Uterus (tissue), 4 donors: Measurements from ENCODE around the gene C4A. TPM values are rescaled to one million over a fixed set of nuclear protein-coding genes. Genes with fewer than 3 reads are reported as not detected.
A peak's percentile ranks its signal among the peaks of the same experiment; 100 is the strongest.
"Not testable (repeated sequence)": the region's sequence is repeated elsewhere in the genome, so short reads cannot be mapped to it uniquely, and the experiment has no call there.

Experiments
- DNase-seq, 2 donors: peaks; one replicate each; pipeline ENCODE4 v3.0.0-alpha.2; 2019 to 2020
- H3K27ac ChIP-seq, 2 donors: fragments of 200-600 bp; sonication (generic); 1 replicate in 1 of 2; 2 replicates in 1 of 2; pipeline ENCODE4 v1.5.1; 2016 to 2018
- H3K27me3 ChIP-seq, 2 donors: fragments of 200-600 bp; sonication (generic); one replicate each; pipeline ENCODE4 v1.5.1; 2018 to 2019; ENCODE audit warnings: control low read depth in 1 of 2
- H3K36me3 ChIP-seq, 2 donors: fragments of 200-600 bp; sonication (generic); one replicate each; pipeline ENCODE4 v1.5.1; 2019; ENCODE audit warnings: control low read depth in 1 of 2
- H3K4me1 ChIP-seq, 2 donors: fragments of 200-600 bp; sonication (generic); one replicate each; pipeline ENCODE4 v1.5.1; 2018 to 2019; ENCODE audit warnings: control low read depth in 1 of 2
- H3K4me3 ChIP-seq, 2 donors: fragments of 200-600 bp; sonication (generic); 1 replicate in 1 of 2; 2 replicates in 1 of 2; pipeline ENCODE4 v1.5.1; 2018 to 2019; ENCODE audit warnings: mild to moderate bottlenecking in 1 of 2
- H3K9me3 ChIP-seq, 2 donors: fragments of 200-600 bp; sonication (generic); one replicate each; pipeline ENCODE4 v1.5.1; 2019; ENCODE audit warnings: control low read depth in 1 of 2
- intact Hi-C: fragments of 100-400 bp; cut with DNase I; formaldehyde crosslinking; loops from one replicate; pipeline ENCODE4 v1.15.1; 2023; ENCODE audit warnings: low total_unique reads
- total RNA-seq, 4 donors: library from RNA; depleted of rRNA in 3 of 4; stranded (reverse); fragments of >200 nt in 3 of 4; gene quantifications; one replicate each; pipeline versions ENCODE4 v1.1.0 to v1.2.4, GENCODE V29; 2014 to 2023
- donor health status: DM: yes; HTN: yes; CAD: no.

Gene C4A
- total RNA-seq, 4 donors from 2014 or later = 3.8 to 100 (median 32.3) TPM

DNA sequence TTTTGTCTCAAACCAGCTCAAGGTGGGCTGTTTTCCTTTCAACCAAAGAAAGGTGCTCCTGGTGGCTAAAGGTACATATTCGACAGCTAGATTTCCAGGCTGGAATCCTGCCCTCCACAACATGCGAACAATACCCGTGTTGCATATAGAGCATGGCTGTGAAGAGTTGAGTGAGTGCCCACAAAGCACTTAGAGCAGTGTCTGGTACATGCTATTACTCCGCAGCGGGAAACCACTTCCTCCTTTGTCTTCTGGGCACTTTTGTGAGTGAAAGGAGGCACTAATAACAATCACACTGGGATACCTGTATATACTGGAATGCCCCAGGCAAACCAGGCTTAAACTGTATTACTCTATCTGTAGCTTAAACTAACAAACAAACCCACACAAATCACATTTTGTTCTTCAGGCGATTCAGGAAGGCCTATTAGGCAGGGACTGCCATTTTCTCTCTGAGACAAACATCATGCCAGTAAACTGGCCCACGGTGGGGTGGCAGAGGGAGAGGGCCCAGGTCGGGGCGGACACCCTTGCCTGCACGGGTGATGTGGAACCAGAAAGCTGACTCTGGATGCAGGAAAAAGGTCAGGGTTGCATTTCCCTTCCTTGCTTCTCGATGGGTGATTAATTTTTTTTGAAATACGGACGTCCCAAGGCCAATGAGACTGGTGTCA is 23.1 kb downstream of the C4A start:
- H3K36me3 ChIP-seq, H3K27me3 ChIP-seq, H3K4me1 ChIP-seq, DNase-seq, H3K9me3 ChIP-seq, H3K4me3 ChIP-seq, intact Hi-C loops, H3K27ac ChIP-seq: not testable (repeated sequence)

DNA sequence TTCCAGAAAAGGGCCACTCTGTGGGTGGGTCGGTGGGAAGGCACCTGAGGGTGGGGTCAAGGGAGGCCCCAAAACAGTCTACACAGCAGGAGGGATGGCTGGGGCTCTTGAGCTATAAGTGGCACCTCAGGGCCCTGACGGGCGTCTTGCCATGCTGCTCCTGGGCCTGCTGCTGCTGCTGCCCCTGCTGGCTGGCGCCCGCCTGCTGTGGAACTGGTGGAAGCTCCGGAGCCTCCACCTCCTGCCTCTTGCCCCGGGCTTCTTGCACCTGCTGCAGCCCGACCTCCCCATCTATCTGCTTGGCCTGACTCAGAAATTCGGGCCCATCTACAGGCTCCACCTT is 23.7 kb downstream of the C4A start:
- H3K27ac ChIP-seq, H3K4me1 ChIP-seq, H3K4me3 ChIP-seq, H3K9me3 ChIP-seq, intact Hi-C loops, H3K36me3 ChIP-seq, H3K27me3 ChIP-seq, DNase-seq: not testable (repeated sequence)

DNA sequence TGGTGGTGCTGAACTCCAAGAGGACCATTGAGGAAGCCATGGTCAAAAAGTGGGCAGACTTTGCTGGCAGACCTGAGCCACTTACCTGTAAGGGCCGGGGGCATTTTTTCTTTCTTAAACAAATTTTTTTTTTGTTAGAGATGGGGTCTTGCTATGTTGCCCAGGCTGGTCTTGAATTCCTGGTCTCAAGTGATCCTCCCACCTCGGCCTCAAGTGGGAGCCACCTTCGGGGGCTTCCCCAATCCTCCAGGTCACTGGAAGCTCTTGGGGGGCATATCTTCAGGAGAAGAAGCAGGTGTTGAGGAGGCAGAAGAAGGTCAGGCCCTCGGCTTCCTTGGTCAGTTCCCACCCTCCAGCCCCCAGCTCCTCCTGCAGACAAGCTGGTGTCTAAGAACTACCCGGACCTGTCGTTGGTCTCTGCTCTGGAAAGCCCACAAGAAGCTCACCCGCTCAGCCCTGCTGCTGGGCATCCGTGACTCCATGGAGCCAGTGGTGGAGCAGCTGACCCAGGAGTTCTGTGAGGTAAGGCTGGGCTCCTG is 24.2 kb downstream of the C4A start:
- H3K9me3 ChIP-seq, H3K4me1 ChIP-seq, H3K36me3 ChIP-seq, H3K4me3 ChIP-seq, intact Hi-C loops, H3K27me3 ChIP-seq, H3K27ac ChIP-seq, DNase-seq: not testable (repeated sequence)

DNA sequence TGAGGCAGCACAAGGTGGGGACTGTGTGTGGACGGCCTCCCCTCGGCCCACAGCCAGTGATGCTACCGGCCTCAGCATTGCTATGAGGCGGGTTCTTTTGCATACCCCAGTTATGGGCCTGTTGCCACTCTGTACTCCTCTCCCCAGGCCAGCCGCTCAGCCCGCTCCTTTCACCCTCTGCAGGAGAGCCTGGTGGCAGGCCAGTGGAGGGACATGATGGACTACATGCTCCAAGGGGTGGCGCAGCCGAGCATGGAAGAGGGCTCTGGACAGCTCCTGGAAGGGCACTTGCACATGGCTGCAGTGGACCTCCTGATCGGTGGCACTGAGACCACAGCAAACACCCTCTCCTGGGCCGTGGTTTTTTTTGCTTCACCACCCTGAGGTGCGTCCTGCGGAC is 25.2 kb downstream of the C4A start:
- H3K4me3 ChIP-seq, DNase-seq, H3K27ac ChIP-seq, H3K4me1 ChIP-seq, intact Hi-C loops, H3K27me3 ChIP-seq, H3K9me3 ChIP-seq, H3K36me3 ChIP-seq: not testable (repeated sequence)

DNA sequence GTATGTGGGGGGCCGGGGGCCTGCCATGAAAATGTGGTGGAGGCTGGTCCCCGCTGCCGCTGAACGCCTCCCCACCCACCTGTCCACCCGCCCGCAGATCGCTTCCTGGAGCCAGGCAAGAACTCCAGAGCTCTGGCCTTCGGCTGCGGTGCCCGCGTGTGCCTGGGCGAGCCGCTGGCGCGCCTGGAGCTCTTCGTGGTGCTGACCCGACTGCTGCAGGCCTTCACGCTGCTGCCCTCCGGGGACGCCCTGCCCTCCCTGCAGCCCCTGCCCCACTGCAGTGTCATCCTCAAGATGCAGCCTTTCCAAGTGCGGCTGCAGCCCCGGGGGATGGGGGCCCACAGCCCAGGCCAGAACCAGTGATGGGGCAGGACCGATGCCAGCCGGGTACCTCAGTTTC is 26.2 kb downstream of the C4A start:
- H3K9me3 ChIP-seq, H3K4me3 ChIP-seq, intact Hi-C loops, DNase-seq, H3K36me3 ChIP-seq, H3K27ac ChIP-seq, H3K4me1 ChIP-seq, H3K27me3 ChIP-seq: not testable (repeated sequence)

DNA sequence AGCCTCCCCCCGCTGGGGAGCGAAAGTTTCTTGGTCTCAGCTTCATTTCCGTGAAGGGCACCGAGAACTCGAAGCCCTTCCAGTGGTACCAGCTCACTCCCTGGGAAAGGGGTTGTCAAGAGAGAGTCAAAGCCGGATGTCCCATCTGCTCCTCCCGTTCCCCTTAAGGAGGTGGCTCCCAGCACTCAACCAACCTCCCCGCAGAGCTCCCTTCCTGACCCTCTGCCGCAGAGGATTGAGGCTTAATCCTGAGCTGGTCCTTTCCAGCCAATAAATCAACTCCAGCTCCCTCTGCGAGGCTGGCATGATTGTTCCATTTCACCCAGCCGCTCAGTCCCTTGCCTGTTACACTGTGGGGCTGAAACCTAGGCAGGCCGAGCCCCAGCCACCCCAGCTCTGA is 26.8 kb downstream of the C4A start:
- H3K4me3 ChIP-seq, DNase-seq, H3K27ac ChIP-seq, intact Hi-C loops, H3K9me3 ChIP-seq, H3K27me3 ChIP-seq, H3K4me1 ChIP-seq, H3K36me3 ChIP-seq: not testable (repeated sequence)

DNA sequence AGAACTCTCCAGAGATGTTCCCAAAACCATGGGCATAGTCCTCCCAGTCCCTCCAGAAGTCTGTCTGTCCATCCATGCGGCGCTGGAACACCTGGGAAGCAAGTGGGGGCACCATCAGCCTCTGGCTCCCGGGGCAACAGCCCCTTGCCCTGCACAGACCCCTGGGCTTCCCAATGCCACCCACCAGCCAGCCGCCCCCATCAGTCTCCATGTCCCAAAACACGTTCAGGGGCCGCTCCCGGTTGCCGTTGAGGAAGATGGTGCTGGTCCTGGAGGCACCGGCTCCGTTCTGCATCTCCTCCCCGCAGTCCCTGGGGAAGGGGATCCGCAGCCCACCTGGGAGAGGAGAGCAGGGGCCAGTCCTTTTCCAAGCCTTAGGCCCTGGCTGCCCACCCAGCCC is 27.7 kb downstream of the C4A start:
- DNase-seq, H3K9me3 ChIP-seq, H3K4me1 ChIP-seq, intact Hi-C loops, H3K27ac ChIP-seq, H3K36me3 ChIP-seq, H3K27me3 ChIP-seq, H3K4me3 ChIP-seq: not testable (repeated sequence)

DNA sequence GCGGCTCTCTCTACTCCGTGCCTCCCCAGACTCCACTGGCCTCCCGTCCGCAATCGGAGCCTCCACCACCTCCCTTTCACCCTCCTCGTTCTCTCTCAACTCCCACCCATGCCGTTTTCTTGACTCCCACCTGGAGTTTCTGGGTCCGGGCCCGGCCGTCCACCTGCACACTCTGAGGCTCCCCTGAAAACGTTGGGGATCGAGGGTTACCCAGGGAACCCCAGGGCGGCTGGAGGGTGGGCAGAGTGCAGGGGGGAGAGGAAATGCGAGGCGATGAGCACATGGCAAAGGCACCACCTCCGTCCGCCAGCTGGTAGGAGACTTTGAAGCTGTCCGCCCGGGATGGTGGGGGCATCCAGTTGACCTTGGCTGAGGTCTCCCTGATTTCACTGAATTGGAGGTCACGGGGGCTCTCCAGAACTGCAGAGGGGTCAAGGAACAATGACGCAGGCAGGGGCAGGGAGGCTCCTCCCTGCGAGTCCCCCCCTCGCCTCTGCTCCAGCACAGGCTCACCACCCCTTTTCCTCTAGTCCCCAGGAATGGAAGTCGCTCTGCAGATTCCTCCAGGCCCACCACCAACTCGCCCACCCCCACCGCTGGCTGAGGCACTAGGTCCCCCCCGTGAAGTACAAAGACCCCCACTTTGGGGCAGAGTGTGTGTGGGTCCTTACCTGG is 29.1 kb downstream of the C4A start:
- H3K27me3 ChIP-seq, DNase-seq, intact Hi-C loops, H3K4me3 ChIP-seq, H3K9me3 ChIP-seq, H3K27ac ChIP-seq, H3K4me1 ChIP-seq, H3K36me3 ChIP-seq: not testable (repeated sequence)

DNA sequence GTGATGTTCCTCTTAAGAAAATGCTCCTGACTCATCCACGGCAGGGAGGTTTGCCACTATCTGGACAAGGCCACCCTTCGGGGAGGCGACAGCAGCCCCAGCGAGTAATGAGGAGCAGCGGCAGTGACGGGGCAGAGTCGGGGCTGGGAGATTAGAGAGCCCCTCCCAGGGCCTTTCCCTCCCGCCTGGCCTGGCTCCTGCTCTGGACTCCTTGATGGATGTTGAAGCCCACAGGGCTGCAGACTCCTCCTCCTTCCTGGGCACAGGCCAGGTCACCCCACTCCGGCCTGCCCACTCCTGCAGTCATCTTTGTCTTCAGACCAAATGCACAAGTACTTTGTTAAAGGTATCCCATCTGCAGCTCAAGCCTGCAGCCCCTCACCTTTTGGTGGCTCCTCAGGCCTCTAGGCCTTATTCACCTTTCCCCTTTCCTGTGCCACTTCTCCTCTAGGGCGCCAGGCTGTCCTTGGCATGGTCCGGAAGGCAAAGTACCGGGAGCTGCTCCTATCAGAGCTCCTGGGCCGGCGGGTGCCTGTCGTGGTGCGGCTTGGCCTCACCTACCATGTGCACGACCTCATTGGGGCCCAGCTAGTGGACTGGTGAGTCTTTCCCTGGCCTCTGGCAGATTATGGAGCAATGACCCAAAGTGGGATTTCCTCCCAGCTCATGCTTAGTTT is 31.2 kb downstream of the C4A start:
- peak in 1 of 2 donors; percentile 40 for DNase-seq
- H3K36me3 ChIP-seq, H3K4me3 ChIP-seq, intact Hi-C loops, H3K9me3 ChIP-seq, H3K4me1 ChIP-seq, H3K27ac ChIP-seq, H3K27me3 ChIP-seq: not testable (repeated sequence)

DNA sequence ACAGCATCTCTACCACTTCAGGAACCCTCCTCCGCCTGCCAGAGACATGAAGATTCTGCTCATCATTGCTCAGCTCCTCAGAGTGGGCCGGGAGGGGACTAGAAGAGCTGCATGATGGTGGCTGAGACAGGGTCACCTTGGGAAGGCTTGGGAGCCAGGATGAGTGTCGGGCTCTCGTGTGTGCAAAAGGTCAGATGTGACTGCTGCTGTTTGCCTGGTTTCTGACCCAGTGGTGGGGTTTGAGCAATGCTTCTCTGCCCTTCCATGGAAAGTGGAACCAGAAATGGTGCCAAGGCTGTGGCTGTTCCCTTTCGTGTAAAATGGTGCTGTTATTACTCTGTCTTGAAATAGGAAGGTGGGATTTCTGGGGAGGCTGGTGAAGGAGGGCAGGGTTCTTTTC is 31.9 kb downstream of the C4A start:
- H3K4me3 ChIP-seq, intact Hi-C loops, DNase-seq: not testable (repeated sequence)

DNA sequence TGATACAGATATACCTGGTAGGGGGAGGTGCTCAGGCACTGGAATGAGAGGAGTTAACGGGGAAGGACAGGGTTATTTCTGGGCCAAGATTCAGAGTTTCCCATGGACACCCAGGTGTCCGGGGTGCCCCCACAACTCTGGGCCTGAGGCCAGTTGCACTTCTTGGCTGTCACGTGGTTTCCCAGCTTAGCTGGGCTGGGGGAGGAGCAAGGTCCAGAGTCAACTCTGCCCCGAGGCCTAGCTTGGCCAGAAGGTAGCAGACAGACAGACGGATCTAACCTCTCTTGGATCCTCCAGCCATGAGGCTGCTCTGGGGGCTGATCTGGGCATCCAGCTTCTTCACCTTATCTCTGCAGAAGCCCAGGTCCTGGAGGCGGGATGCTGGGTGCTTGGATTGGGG is 32.7 kb downstream of the C4A start, which contains the start of gene C4B:
C4B (plus strand) TSS at position 249 of the 400 bp plus-strand sequence; CDS start at position 300, 51 bp downstream.
- H3K4me3 ChIP-seq, H3K27me3 ChIP-seq, intact Hi-C loops, H3K4me1 ChIP-seq, DNase-seq, H3K27ac ChIP-seq, H3K9me3 ChIP-seq, H3K36me3 ChIP-seq: not testable (repeated sequence)

More for the DNA sequence above, 31.9 kb downstream of the C4A start:
- H3K9me3 ChIP-seq, H3K27ac ChIP-seq, H3K27me3 ChIP-seq, H3K36me3 ChIP-seq, H3K4me1 ChIP-seq: not testable (repeated sequence)

DNA sequence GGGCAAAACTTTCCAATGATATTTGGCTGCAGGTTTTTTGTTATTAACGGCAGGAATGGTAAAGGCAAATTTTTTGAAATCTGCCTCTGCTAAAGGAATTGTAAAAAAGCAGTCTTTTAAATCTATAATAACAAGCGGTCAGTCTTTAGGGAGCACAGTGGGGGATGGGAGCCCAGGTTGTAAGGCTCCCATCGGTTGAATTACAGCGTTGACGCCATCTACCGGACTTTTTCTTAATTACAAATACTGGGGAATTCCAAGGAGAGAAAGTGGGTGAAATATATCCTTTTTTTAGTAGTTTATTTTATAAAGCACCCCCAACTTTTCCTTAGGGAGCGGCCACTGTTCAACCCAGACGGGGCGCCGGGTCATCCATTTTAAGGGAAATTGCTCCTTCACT is 40.2 kb downstream of the C4A start:
- H3K36me3 ChIP-seq, H3K4me1 ChIP-seq, H3K4me3 ChIP-seq, H3K9me3 ChIP-seq, intact Hi-C loops, H3K27me3 ChIP-seq, H3K27ac ChIP-seq, DNase-seq: not testable (repeated sequence)

DNA sequence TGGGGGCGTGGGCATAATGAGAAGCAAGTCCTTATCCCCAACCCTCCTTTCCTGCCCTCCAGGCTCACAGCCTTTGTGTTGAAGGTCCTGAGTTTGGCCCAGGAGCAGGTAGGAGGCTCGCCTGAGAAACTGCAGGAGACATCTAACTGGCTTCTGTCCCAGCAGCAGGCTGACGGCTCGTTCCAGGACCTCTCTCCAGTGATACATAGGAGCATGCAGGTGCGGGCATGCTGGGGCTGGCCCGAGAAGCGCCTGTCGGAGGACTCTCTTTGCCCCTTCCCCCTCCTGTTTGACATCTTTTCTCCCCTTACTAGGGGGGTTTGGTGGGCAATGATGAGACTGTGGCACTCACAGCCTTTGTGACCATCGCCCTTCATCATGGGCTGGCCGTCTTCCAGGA is 46.8 kb downstream of the C4A start:
- H3K27ac ChIP-seq, H3K36me3 ChIP-seq, H3K27me3 ChIP-seq, H3K4me3 ChIP-seq, DNase-seq, H3K9me3 ChIP-seq, intact Hi-C loops, H3K4me1 ChIP-seq: not testable (repeated sequence)
